H9 (cell line): ENCODE measurements around the gene GAREM2. TPM values are rescaled to one million over a fixed set of nuclear protein-coding genes. Genes with fewer than 3 reads are reported as not detected.

ENCODE experiments used
- DNase-seq: peaks from one replicate; pipeline ENCODE4 v3.0.0-alpha.2; 2017
- H2AFZ ChIP-seq: one replicate; pipeline ENCODE4 v1.6.1; 2013; ENCODE audit warnings: mild to moderate bottlenecking, low read length, control low read depth, moderate library complexity
- H2AK5ac ChIP-seq: 2 replicates; pipeline ENCODE4 v1.6.1; 2013; ENCODE audit warnings: low read length, control low read depth, mixed read lengths; ENCODE audit not compliant: insufficient read length
- H2BK120ac ChIP-seq: one replicate; pipeline ENCODE4 v1.6.1; 2013; ENCODE audit warnings: low read depth, mild to moderate bottlenecking, low read length, control low read depth, inconsistent platforms; ENCODE audit not compliant: poor library complexity, severe bottlenecking
- H2BK12ac ChIP-seq: 2 replicates; pipeline ENCODE4 v1.6.1; 2013; ENCODE audit warnings: low read length, control low read depth, mixed read lengths, low read depth; ENCODE audit not compliant: insufficient read length
- H2BK15ac ChIP-seq: 2 replicates; pipeline ENCODE4 v1.6.1; 2013; ENCODE audit warnings: low read depth, low read length, control low read depth
- H2BK20ac ChIP-seq: one replicate; pipeline ENCODE4 v1.6.1; 2013; ENCODE audit warnings: low read depth, mild to moderate bottlenecking, low read length, control low read depth, inconsistent platforms; ENCODE audit not compliant: poor library complexity, severe bottlenecking
- H2BK5ac ChIP-seq: 2 replicates; pipeline ENCODE4 v1.6.1; 2013; ENCODE audit warnings: low read length, control low read depth, mixed read lengths; ENCODE audit not compliant: insufficient read length
- H3K14ac ChIP-seq: 2 replicates; pipeline ENCODE4 v1.6.1; 2013; ENCODE audit warnings: low read length, control low read depth; ENCODE audit not compliant: insufficient read depth
- H3K18ac ChIP-seq: 2 replicates; pipeline ENCODE4 v1.6.1; 2013; ENCODE audit warnings: low read depth, mild to moderate bottlenecking, mixed read lengths, low read length, control low read depth; ENCODE audit not compliant: insufficient read length
- H3K23ac ChIP-seq: 2 replicates; pipeline ENCODE4 v1.6.1; 2013; ENCODE audit warnings: low read length, control low read depth, mixed read lengths, low read depth; ENCODE audit not compliant: insufficient read length
- H3K23me2 ChIP-seq: 2 replicates; pipeline ENCODE4 v1.6.1; 2013; ENCODE audit warnings: low read depth, mild to moderate bottlenecking, mixed read lengths, low read length, control low read depth; ENCODE audit not compliant: insufficient read length, poor library complexity, severe bottlenecking
- H3K27ac ChIP-seq: 2 replicates; pipeline ENCODE4 v1.5.1; 2013; ENCODE audit warnings: low read length, control low read depth, mixed read lengths, low read depth; ENCODE audit not compliant: insufficient read length
- H3K27me3 ChIP-seq: 2 replicates; pipeline ENCODE4 v1.6.1; 2013; ENCODE audit warnings: low read length, control low read depth, inconsistent platforms; ENCODE audit not compliant: insufficient read depth
- H3K4ac ChIP-seq: 2 replicates; pipeline ENCODE4 v1.6.1; 2013; ENCODE audit warnings: low read depth, mild to moderate bottlenecking, control low read depth, inconsistent platforms, low read length, moderate library complexity
- H3K4me1 ChIP-seq: 2 replicates; pipeline ENCODE4 v1.6.1; 2013; ENCODE audit warnings: low read length, control low read depth, inconsistent platforms; ENCODE audit not compliant: insufficient read depth
- H3K4me2 ChIP-seq: 2 replicates; pipeline ENCODE4 v1.6.1; 2013; ENCODE audit warnings: low read length, control low read depth, mixed read lengths; ENCODE audit not compliant: insufficient read length, insufficient read depth
- H3K56ac ChIP-seq: 2 replicates; pipeline ENCODE4 v1.6.1; 2013; ENCODE audit warnings: low read depth, mild to moderate bottlenecking, mixed read lengths, low read length, control low read depth; ENCODE audit not compliant: insufficient read length
- H3K79me1 ChIP-seq: 2 replicates; pipeline ENCODE4 v1.6.1; 2013; ENCODE audit warnings: low read depth, mild to moderate bottlenecking, moderate library complexity, low read length, control low read depth, inconsistent platforms; ENCODE audit not compliant: insufficient read depth, poor library complexity, severe bottlenecking
- H3K79me2 ChIP-seq: 2 replicates; pipeline ENCODE4 v1.6.1; 2013; ENCODE audit warnings: low read length, control low read depth, inconsistent platforms; ENCODE audit not compliant: insufficient read depth
- H3K9ac ChIP-seq: 2 replicates; pipeline ENCODE4 v1.6.1; 2013; ENCODE audit warnings: low read length, control low read depth, mixed read lengths; ENCODE audit not compliant: insufficient read length; ENCODE audit errors: extremely low read depth
- H3K9me3 ChIP-seq: one replicate; pipeline ENCODE4 v1.6.1; 2013; ENCODE audit warnings: low read depth, low read length, inconsistent platforms; ENCODE audit not compliant: control insufficient read depth
- H3T11ph ChIP-seq: one replicate; pipeline ENCODE4 v1.6.1; 2013; ENCODE audit warnings: mild to moderate bottlenecking, low read length, control low read depth, inconsistent platforms
- H4K20me1 ChIP-seq: one replicate; pipeline ENCODE4 v1.6.1; 2013; ENCODE audit not compliant: control insufficient read depth, insufficient read length, insufficient read depth
- H4K5ac ChIP-seq: 2 replicates; pipeline ENCODE4 v1.6.1; 2013; ENCODE audit warnings: low read depth, mild to moderate bottlenecking, mixed read lengths, low read length, control low read depth; ENCODE audit not compliant: insufficient read length
- H4K8ac ChIP-seq: replicated peaks from 2 replicates; pipeline ENCODE4 v1.6.1; 2013; ENCODE audit warnings: low read length, control low read depth, mixed read lengths, low read depth; ENCODE audit not compliant: insufficient read length
- H4K91ac ChIP-seq: 2 replicates; pipeline ENCODE4 v1.6.1; 2013; ENCODE audit warnings: low read depth, mild to moderate bottlenecking, moderate library complexity, mixed read lengths, low read length, control low read depth; ENCODE audit not compliant: insufficient read length
- H3K27ac Mint-ChIP-seq, 3 experiments: 2 replicates in 2 of 3; 3 replicates in 1 of 3; pipeline ENCODE4 v1.8.0; 2020 to 2021; ENCODE audit warnings: mixed read lengths in 3 of 3, mild to moderate bottlenecking in 1 of 3, moderate library complexity in 1 of 3
- H3K27me3 Mint-ChIP-seq: 2 replicates; pipeline ENCODE4 v1.8.0; 2021; ENCODE audit warnings: low read depth, mild to moderate bottlenecking, moderate library complexity, mixed read lengths
- H3K36me3 Mint-ChIP-seq, 3 experiments: 2 replicates in 2 of 3; 3 replicates in 1 of 3; pipeline ENCODE4 v1.8.0; 2020 to 2021; ENCODE audit warnings: low read depth in 3 of 3, mixed read lengths in 3 of 3; ENCODE audit not compliant: insufficient read depth in 1 of 3
- H3K4me1 Mint-ChIP-seq, 2 experiments: 2 replicates each; pipeline ENCODE4 v1.8.0; 2020; ENCODE audit warnings: mixed read lengths in 2 of 2
- H3K4me3 Mint-ChIP-seq, 2 experiments: 2 replicates in 1 of 2; 3 replicates in 1 of 2; pipeline ENCODE4 v1.8.0; 2020 to 2021; ENCODE audit warnings: mild to moderate bottlenecking in 2 of 2, mixed read lengths in 2 of 2, moderate library complexity in 1 of 2
- H3K9me3 Mint-ChIP-seq, 2 experiments: 2 replicates in 1 of 2; 3 replicates in 1 of 2; pipeline ENCODE4 v1.8.0; 2020; ENCODE audit warnings: mild to moderate bottlenecking in 2 of 2, mixed read lengths in 2 of 2, moderate library complexity in 1 of 2
- WGBS: extraction: QIAGEN DNeasy Blood & Tissue Kit; methylation state at CpG from one replicate; pipeline ENCODE4 v1.1.7; 2013; ENCODE audit warnings: missing lambda C conversion rate, low lambda C conversion rate, mixed read lengths; ENCODE audit not compliant: insufficient read length; ENCODE audit errors: extremely low coverage; 5-methylcytosine and 5-hydroxymethylcytosine counted together
- total RNA-seq: library from RNA; stranded (reverse); gene quantifications from 2 replicates; pipeline ENCODE4 v1.2.1, GENCODE V29; 2021
- TF ChIP-seq, protein P1 (sequence below): fragments of 200-600 bp; sonication (generic); conservative IDR thresholded peaks from 3 replicates; pipeline ENCODE4 v1.8.0; 2021; ENCODE audit warnings: antibody characterized with exemption, mild to moderate bottlenecking

GAREM2 gene
- total RNA-seq, 1 experiment from 2014 or later = 14.4 TPM

DNA sequence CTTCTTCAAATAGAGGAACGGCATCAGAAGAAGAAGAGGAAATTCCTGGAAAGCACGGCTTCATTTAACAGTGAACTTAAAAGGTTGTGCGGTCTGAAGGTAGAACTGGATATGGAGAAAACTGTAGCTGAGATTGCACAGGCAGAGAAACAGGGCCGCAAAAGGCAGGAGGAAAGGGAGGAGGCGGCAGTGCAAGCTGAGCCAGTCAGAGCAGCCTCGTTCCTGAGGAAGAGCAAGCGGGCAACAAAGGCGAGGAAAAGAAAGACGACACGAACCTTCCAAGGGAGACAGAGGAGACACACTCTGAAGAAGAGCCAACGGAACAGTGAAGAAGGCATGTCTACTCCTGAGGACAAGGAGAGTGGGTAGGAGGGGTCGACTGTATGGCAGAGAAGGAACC, 22.6 kb upstream of the GAREM2 start:
- H2BK20ac ChIP-seq = no peak overlapping the region
- no peak overlapping the region for H3K4ac ChIP-seq
- no peak overlapping the region for H2BK5ac ChIP-seq
- no peaks in the 10 kb centered on the region for H3K27me3 ChIP-seq
- no CpG with 5 or more reads among the region's 12 CpGs for WGBS
- no peak overlapping the region for H4K91ac ChIP-seq
- no peak overlapping the region for H3K18ac ChIP-seq
- DNase-seq = no peak
- H3K4me3 Mint-ChIP-seq = no peak overlapping the region
- H3K4me1 ChIP-seq = no peaks in the 10 kb centered on the region
- H2BK12ac ChIP-seq = no peak overlapping the region
- no peaks in the 10 kb centered on the region for H3K9me3 ChIP-seq
- TF ChIP-seq, protein P1, sequence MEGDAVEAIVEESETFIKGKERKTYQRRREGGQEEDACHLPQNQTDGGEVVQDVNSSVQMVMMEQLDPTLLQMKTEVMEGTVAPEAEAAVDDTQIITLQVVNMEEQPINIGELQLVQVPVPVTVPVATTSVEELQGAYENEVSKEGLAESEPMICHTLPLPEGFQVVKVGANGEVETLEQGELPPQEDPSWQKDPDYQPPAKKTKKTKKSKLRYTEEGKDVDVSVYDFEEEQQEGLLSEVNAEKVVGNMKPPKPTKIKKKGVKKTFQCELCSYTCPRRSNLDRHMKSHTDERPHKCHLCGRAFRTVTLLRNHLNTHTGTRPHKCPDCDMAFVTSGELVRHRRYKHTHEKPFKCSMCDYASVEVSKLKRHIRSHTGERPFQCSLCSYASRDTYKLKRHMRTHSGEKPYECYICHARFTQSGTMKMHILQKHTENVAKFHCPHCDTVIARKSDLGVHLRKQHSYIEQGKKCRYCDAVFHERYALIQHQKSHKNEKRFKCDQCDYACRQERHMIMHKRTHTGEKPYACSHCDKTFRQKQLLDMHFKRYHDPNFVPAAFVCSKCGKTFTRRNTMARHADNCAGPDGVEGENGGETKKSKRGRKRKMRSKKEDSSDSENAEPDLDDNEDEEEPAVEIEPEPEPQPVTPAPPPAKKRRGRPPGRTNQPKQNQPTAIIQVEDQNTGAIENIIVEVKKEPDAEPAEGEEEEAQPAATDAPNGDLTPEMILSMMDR = no peak
- no peaks in the 10 kb centered on the region for H3K79me1 ChIP-seq
- no peak overlapping the region for H3K23ac ChIP-seq
- H3K4me2 ChIP-seq = no peak overlapping the region
- no peak overlapping the region for H3K56ac ChIP-seq
- H3K9ac ChIP-seq = no peak overlapping the region
- H3K9me3 Mint-ChIP-seq = no peaks in the 10 kb centered on the region; a peak in 2 of 5 replicates
- H3K14ac ChIP-seq = no peak overlapping the region
- peaks cover 6% of the 10 kb centered on the region for H3K27me3 Mint-ChIP-seq
- no peaks in the 10 kb centered on the region for H3K79me2 ChIP-seq
- H2BK15ac ChIP-seq = no peak overlapping the region
- H3K23me2 ChIP-seq = no peaks in the 10 kb centered on the region
- no peak overlapping the region for H2BK120ac ChIP-seq
- H2AK5ac ChIP-seq = no peak overlapping the region
- H3K27ac ChIP-seq = no peak overlapping the region
- no peak overlapping the region for H3K27ac Mint-ChIP-seq
- H4K8ac ChIP-seq = no peak overlapping the region
- H3T11ph ChIP-seq = no peak overlapping the region
- no peak overlapping the region for H4K5ac ChIP-seq
- no peaks in the 10 kb centered on the region for H3K4me1 Mint-ChIP-seq
- H3K36me3 Mint-ChIP-seq = no peaks in the 10 kb centered on the region
- no peaks in the 10 kb centered on the region for H4K20me1 ChIP-seq
- no peak overlapping the region for H2AFZ ChIP-seq
